OCI-LY1 (cell line): Measurements from ENCODE around the gene ADK.

Experiments used
- H2AFZ ChIP-seq: fragments of 200-600 bp; sonication (generic), shearing (Covaris generic); 2 replicates; pipeline ENCODE4 v1.6.0; 2014; ENCODE audit warnings: antibody characterized with exemption, mild to moderate bottlenecking, low read length
- H3F3A ChIP-seq: fragments of 200-600 bp; sonication (generic), shearing (Covaris generic); 2 replicates; pipeline ENCODE4 v1.6.0; 2014; ENCODE audit warnings: mild to moderate bottlenecking, antibody characterized with exemption, low read length, moderate library complexity; ENCODE audit not compliant: insufficient read depth
- H3K27ac ChIP-seq: fragments of 200-600 bp; sonication (generic); 2 replicates; pipeline ENCODE4 v1.5.1; 2014; ENCODE audit warnings: low read length, mixed run types, mild to moderate bottlenecking, low read depth; ENCODE audit not compliant: poor library complexity, severe bottlenecking
- H3K27me3 ChIP-seq: fragments of 200-600 bp; sonication (generic); 2 replicates; pipeline ENCODE4 v1.6.0; 2014; ENCODE audit warnings: antibody characterized with exemption, mild to moderate bottlenecking, low read length, moderate library complexity; ENCODE audit not compliant: insufficient read depth
- H3K36me3 ChIP-seq: fragments of 200-600 bp; sonication (generic); 2 replicates; pipeline ENCODE4 v1.6.1; 2014; ENCODE audit warnings: mild to moderate bottlenecking, antibody characterized with exemption, low read length, moderate library complexity, mixed read lengths; ENCODE audit not compliant: insufficient read depth
- H3K4me1 ChIP-seq: fragments of 200-600 bp; sonication (generic); 2 replicates; pipeline ENCODE4 v1.5.1; 2014; ENCODE audit warnings: mild to moderate bottlenecking, low read length, moderate library complexity; ENCODE audit not compliant: insufficient read depth, severe bottlenecking
- H3K4me2 ChIP-seq: fragments of 200-600 bp; sonication (generic), shearing (Covaris generic); 2 replicates; pipeline ENCODE4 v1.6.1; 2014; ENCODE audit warnings: low read length
- H3K4me3 ChIP-seq: fragments of 200-600 bp; sonication (generic); 2 replicates; pipeline ENCODE4 v1.5.1; 2014; ENCODE audit warnings: low read length, low read depth, mild to moderate bottlenecking, mixed read lengths; ENCODE audit not compliant: poor library complexity, severe bottlenecking
- H3K79me2 ChIP-seq: fragments of 200-600 bp; shearing (Covaris generic); 2 replicates; pipeline ENCODE4 v1.6.1; 2016; ENCODE audit warnings: mixed run types, low read length, mixed read lengths; ENCODE audit not compliant: insufficient read depth
- H3K9ac ChIP-seq: fragments of 200-600 bp; sonication (generic), shearing (Covaris generic); 2 replicates; pipeline ENCODE4 v1.6.1; 2014; ENCODE audit warnings: mild to moderate bottlenecking, low read length, mixed read lengths
- H3K9me2 ChIP-seq: fragments of 200-600 bp; sonication (generic), shearing (Covaris generic); 2 replicates; pipeline ENCODE4 v1.6.1; 2014; ENCODE audit warnings: low read depth, mild to moderate bottlenecking, low read length, mixed read lengths
- H3K9me3 ChIP-seq: fragments of 200-600 bp; shearing (Covaris generic); 2 replicates; pipeline ENCODE4 v1.6.1; 2014; ENCODE audit warnings: low read length, mixed read lengths
- H4K20me1 ChIP-seq: fragments of 200-600 bp; sonication (generic), shearing (Covaris generic); 2 replicates; pipeline ENCODE4 v1.6.0; 2016; ENCODE audit warnings: mild to moderate bottlenecking, low read length; ENCODE audit not compliant: insufficient read depth
- CTCF ChIP-seq: fragments of 200-600 bp; sonication (generic), shearing (Covaris generic); IDR thresholded peaks from 2 replicates; pipeline ENCODE4 v1.5.1; 2017; ENCODE audit warnings: mild to moderate bottlenecking, antibody characterized with exemption, low read length, moderate library complexity, mixed read lengths
- EZH2 ChIP-seq: fragments of 200-600 bp; sonication (generic), shearing (Covaris generic); IDR thresholded peaks from 2 replicates; pipeline ENCODE4 v1.8.0; 2017; ENCODE audit warnings: borderline replicate concordance, mixed run types, mild to moderate bottlenecking, antibody characterized with exemption, low read length, moderate library complexity, mixed read lengths

ADK gene

GRCh38 chr10:74167443-74167842 is 16.4 kb downstream of the ADK start:
- H3K4me1 ChIP-seq, result peaks cover 10% of the 10 kb centered on the region
- no peak overlapping the region for H3K4me2 ChIP-seq
- no peaks in the 10 kb centered on the region for H3K79me2 ChIP-seq
- H3K36me3 ChIP-seq, result no peaks in the 10 kb centered on the region; the same call in 1 of the 2 replicates
- no peak overlapping the region for H2AFZ ChIP-seq
- no peaks in the 10 kb centered on the region for H3K27me3 ChIP-seq
- no peaks in the 10 kb centered on the region for H3K9me3 ChIP-seq
- TF ChIP-seq EZH2 (no peak), CTCF (no peak)
- no peak overlapping the region for H3K27ac ChIP-seq
- no peak overlapping the region for H3K4me3 ChIP-seq
- H3K9me2 ChIP-seq, result no peaks in the 10 kb centered on the region
- no peaks in the 10 kb centered on the region for H4K20me1 ChIP-seq
- H3K9ac ChIP-seq, result no peak overlapping the region
- H3F3A ChIP-seq, result no peaks in the 10 kb centered on the region

GRCh38 chr10:74171625-74172024 is 20.6 kb downstream of the ADK start:
- no peaks in the 10 kb centered on the region for H3K79me2 ChIP-seq
- no peaks in the 10 kb centered on the region for H4K20me1 ChIP-seq
- no peak for TF ChIP-seq EZH2
- TF ChIP-seq CTCF, result no peak
- H3K9ac ChIP-seq, result no peak overlapping the region
- no peaks in the 10 kb centered on the region for H3K27me3 ChIP-seq
- 0 out of 2 replicates have a peak, but pooled peaks cover 4% of the 10 kb centered on the region for H3F3A ChIP-seq
- H3K9me2 ChIP-seq, result no peaks in the 10 kb centered on the region
- no peak overlapping the region for H2AFZ ChIP-seq
- H3K4me3 ChIP-seq, result no peak overlapping the region
- H3K27ac ChIP-seq, result no peak overlapping the region
- no peaks in the 10 kb centered on the region; the same call in 1 of the 2 replicates for H3K36me3 ChIP-seq
- no peak overlapping the region for H3K4me2 ChIP-seq
- peaks cover 9% of the 10 kb centered on the region for H3K4me1 ChIP-seq
- H3K9me3 ChIP-seq, result no peaks in the 10 kb centered on the region

- Histone ChIP-seq H2AFZ (no peak overlapping the region), H3K27me3 (no peaks in the 10 kb centered on the region)
These were observed 23.5 kb downstream of the ADK start for GRCh38 chr10:74174521-74174920.

More at GRCh38 chr10:74174521-74174920, 23.5 kb downstream of the ADK start:
- H3K4me2 ChIP-seq, result no peak overlapping the region
- no peak overlapping the region for H3K4me3 ChIP-seq
- no peaks in the 10 kb centered on the region for H3K9me3 ChIP-seq
- no peak overlapping the region for H3K9ac ChIP-seq
- H4K20me1 ChIP-seq, result no peaks in the 10 kb centered on the region
- no peaks in the 10 kb centered on the region; the same call in 1 of the 2 replicates for H3K36me3 ChIP-seq
- H3F3A ChIP-seq, result 0 out of 2 replicates have a peak, but pooled peaks cover 4% of the 10 kb centered on the region
- peak overlapping the region; percentile 41 for H3K27ac ChIP-seq
- H3K4me1 ChIP-seq, result peaks cover 20% of the 10 kb centered on the region
- H3K79me2 ChIP-seq, result peaks cover 24% of the 10 kb centered on the region
- no peaks in the 10 kb centered on the region for H3K9me2 ChIP-seq
- TF ChIP-seq CTCF (no peak), EZH2 (no peak)
